Activated CD8-positive, alpha-beta memory T cell treated with anti-CD3 and anti-CD28 coated beads for 36 hours (primary cell): Measurements from ENCODE around the gene PTGFR. TPM values are rescaled to one million over a fixed set of nuclear protein-coding genes. Genes with fewer than 3 reads are reported as not detected.

Experiments
- CTCF ChIA-PET: fragments of 350-600 bp; sonication (Branson Sonifier 250); formaldehyde crosslinking; loops from one replicate; lab custom pipeline; 2021; ENCODE audit warnings: antibody characterized with exemption; lab: Charles Lee
- POLR2A ChIA-PET: fragments of 350-600 bp; sonication (Branson Sonifier 250); formaldehyde crosslinking; loops from one replicate; lab custom pipeline; 2021; ENCODE audit warnings: antibody characterized with exemption; lab: Charles Lee
- total RNA-seq, 2 experiments: library from RNA; stranded (reverse); gene quantifications; one replicate each; pipeline ENCODE4 v1.2.3, GENCODE V29; 2021

The PTGFR gene
- total RNA-seq, 2 experiments from 2014 or later = not detected

- ChIA-PET CTCF (no interaction called here), POLR2A (interaction anchor here (0.6 kb wide), 1 partner anchor 375 kb away, joined by 3 read pairs; no protein-coding TSS in a partner anchor)
Measured at GRCh38 chr1:78516716-78517115, 25.9 kb downstream of the PTGFR start.

GRCh38 chr1:78519446-78519845 lies 28.7 kb downstream of the PTGFR start:
- CTCF ChIA-PET = no interaction called here
- POLR2A ChIA-PET = no interaction called here

GRCh38 chr1:78520216-78520615 lies 29.4 kb downstream of the PTGFR start:
- ChIA-PET CTCF (no interaction called here), POLR2A (no interaction called here)

GRCh38 chr1:78520843-78521242 lies 30.1 kb downstream of the PTGFR start:
- POLR2A ChIA-PET = no interaction called here
- CTCF ChIA-PET = no interaction called here

GRCh38 chr1:78522136-78522535 lies 31.4 kb downstream of the PTGFR start:
- CTCF ChIA-PET = no interaction called here
- POLR2A ChIA-PET = no interaction called here

- ChIA-PET POLR2A (no interaction called here), CTCF (no interaction called here)
Measured at GRCh38 chr1:78526496-78526895, 35.7 kb downstream of the PTGFR start.

GRCh38 chr1:78527706-78528105 lies 36.9 kb downstream of the PTGFR start:
- POLR2A ChIA-PET = no interaction called here
- CTCF ChIA-PET = no interaction called here

GRCh38 chr1:78533527-78533926 lies 42.8 kb downstream of the PTGFR start:
- ChIA-PET POLR2A (no interaction called here), CTCF (no interaction called here)

- CTCF ChIA-PET = no interaction called here
Measured at GRCh38 chr1:78535286-78535685, 44.5 kb downstream of the PTGFR start.

GRCh38 chr1:78536427-78536826 lies 45.7 kb downstream of the PTGFR start:
- ChIA-PET CTCF (no interaction called here), POLR2A (no interaction called here)

More at GRCh38 chr1:78535286-78535685, 44.5 kb downstream of the PTGFR start:
- POLR2A ChIA-PET = no interaction called here

- ChIA-PET CTCF (no interaction called here), POLR2A (no interaction called here)
Measured at GRCh38 chr1:78540048-78540447, 49.3 kb downstream of the PTGFR start.

GRCh38 chr1:78541479-78541878 lies 50.7 kb downstream of the PTGFR start:
- POLR2A ChIA-PET = no interaction called here
- CTCF ChIA-PET = interaction anchor here (0.5 kb wide), 1 partner anchor 98 kb away, joined by 3 read pairs; no protein-coding TSS in a partner anchor

GRCh38 chr1:78543941-78544643 lies 53.3 kb downstream of the PTGFR start:
- ChIA-PET POLR2A (no interaction called here), CTCF (no interaction called here)

- ChIA-PET CTCF (no interaction called here), POLR2A (no interaction called here)
Measured at GRCh38 chr1:78547081-78547480, 56.3 kb downstream of the PTGFR start.

GRCh38 chr1:78549331-78549730 lies 58.6 kb downstream of the PTGFR start:
- POLR2A ChIA-PET = no interaction called here

GRCh38 chr1:78549891-78550290 lies 59.1 kb downstream of the PTGFR start:
- ChIA-PET POLR2A (no interaction called here), CTCF (no interaction called here)

More at GRCh38 chr1:78549331-78549730, 58.6 kb downstream of the PTGFR start:
- CTCF ChIA-PET = no interaction called here

GRCh38 chr1:78553859-78554258 lies 63.1 kb downstream of the PTGFR start:
- CTCF ChIA-PET = no interaction called here
- POLR2A ChIA-PET = no interaction called here

- POLR2A ChIA-PET = no interaction called here
- CTCF ChIA-PET = no interaction called here
Measured at GRCh38 chr1:78554840-78555239, 64.1 kb downstream of the PTGFR start.

GRCh38 chr1:78559680-78560079 lies 68.9 kb downstream of the PTGFR start:
- CTCF ChIA-PET = no interaction called here
- POLR2A ChIA-PET = no interaction called here

GRCh38 chr1:78560811-78561210 lies 70.0 kb downstream of the PTGFR start:
- ChIA-PET CTCF (no interaction called here), POLR2A (no interaction called here)

GRCh38 chr1:78561856-78562255 lies 71.1 kb downstream of the PTGFR start:
- ChIA-PET POLR2A (no interaction called here), CTCF (no interaction called here)

GRCh38 chr1:78565393-78565792 lies 74.6 kb downstream of the PTGFR start:
- CTCF ChIA-PET = no interaction called here

More at GRCh38 chr1:78565393-78565792, 74.6 kb downstream of the PTGFR start:
- POLR2A ChIA-PET = no interaction called here
